NCI-H82 treated with DMSO at 0.1 percent for 48 hours (cell line): Measurements from ENCODE around the gene JAZF1.

Experiments used
- DNase-seq: peaks from one replicate; lab custom pipeline; 2025; ENCODE audit not compliant: unreplicated experiment; lab: John Stamatoyannopoulos, UW

Gene JAZF1

GRCh38 chr7:28140979-28141378 is 39.6 kb downstream of the JAZF1 start:
- DNase-seq: no peak

- DNase-seq: no peak
Measured at GRCh38 chr7:28138837-28139236, 41.8 kb downstream of the JAZF1 start.

GRCh38 chr7:28137463-28137862 is 43.1 kb downstream of the JAZF1 start:
- DNase-seq: no peak

GRCh38 chr7:28136885-28137284 is 43.7 kb downstream of the JAZF1 start:
- DNase-seq: no peak

GRCh38 chr7:28136420-28136819 is 44.2 kb downstream of the JAZF1 start:
- DNase-seq: no peak

GRCh38 chr7:28135760-28136159 is 44.8 kb downstream of the JAZF1 start:
- DNase-seq: no peak

- DNase-seq: no peak
Measured at GRCh38 chr7:28135315-28135714, 45.3 kb downstream of the JAZF1 start.

- no peak for DNase-seq
Measured at GRCh38 chr7:28133872-28134271, 46.7 kb downstream of the JAZF1 start.

GRCh38 chr7:28132959-28133870 is 47.4 kb downstream of the JAZF1 start:
- DNase-seq: no peak

- DNase-seq: no peak
Measured at GRCh38 chr7:28130277-28130676, 50.3 kb downstream of the JAZF1 start.

GRCh38 chr7:28128608-28129007 is 52.0 kb downstream of the JAZF1 start:
- DNase-seq: no peak

- DNase-seq: no peak
Measured at GRCh38 chr7:28126410-28127041, 54.1 kb downstream of the JAZF1 start.

GRCh38 chr7:28125431-28126409 is 54.9 kb downstream of the JAZF1 start:
- no peak for DNase-seq

- no peak for DNase-seq
Measured at GRCh38 chr7:28124413-28124812, 56.2 kb downstream of the JAZF1 start.

GRCh38 chr7:28123752-28124151 is 56.8 kb downstream of the JAZF1 start:
- DNase-seq: no peak

- no peak for DNase-seq
Measured at GRCh38 chr7:28121496-28121895, 59.1 kb downstream of the JAZF1 start.

- no peak for DNase-seq
Measured at GRCh38 chr7:28116041-28116440, 64.6 kb downstream of the JAZF1 start.

- DNase-seq: no peak
Measured at GRCh38 chr7:28115261-28115660, 65.3 kb downstream of the JAZF1 start.

- DNase-seq: no peak
Measured at GRCh38 chr7:28114056-28114455, 66.5 kb downstream of the JAZF1 start.

- DNase-seq: no peak
Measured at GRCh38 chr7:28112883-28113540, 67.6 kb downstream of the JAZF1 start.

- no peak for DNase-seq
Measured at GRCh38 chr7:28112467-28112866, 68.1 kb downstream of the JAZF1 start.
